Ectodermal cell (in vitro differentiated cells): Measurements from ENCODE around the gene BDKRB2.

ENCODE experiments used
- H3K27ac ChIP-seq: 2 replicates; pipeline ENCODE4 v1.7.0; 2013; ENCODE audit warnings: mild to moderate bottlenecking, low read depth, low read length; ENCODE audit not compliant: insufficient read depth, poor library complexity, severe bottlenecking
- H3K27me3 ChIP-seq: 2 replicates; pipeline ENCODE4 v1.7.0; 2013; ENCODE audit warnings: mild to moderate bottlenecking, low read length; ENCODE audit not compliant: insufficient read depth, control insufficient read depth, poor library complexity, severe bottlenecking
- H3K36me3 ChIP-seq: one replicate; pipeline ENCODE4 v1.7.0; 2013; ENCODE audit warnings: low read length; ENCODE audit not compliant: control insufficient read depth, insufficient read depth
- H3K4me1 ChIP-seq: one replicate; pipeline ENCODE4 v1.7.0; 2013; ENCODE audit warnings: low read length; ENCODE audit not compliant: control insufficient read depth, insufficient read depth
- H3K4me3 ChIP-seq: 2 replicates; pipeline ENCODE4 v1.7.0; 2013; ENCODE audit warnings: low read depth, low read length, control low read depth; ENCODE audit not compliant: insufficient read depth
- H3K9me3 ChIP-seq: 2 replicates; pipeline ENCODE4 v1.7.0; 2013; ENCODE audit warnings: mild to moderate bottlenecking, low read length, moderate library complexity; ENCODE audit not compliant: control insufficient read depth
- WGBS, 2 experiments: methylation state at CpG; one replicate each; pipeline ENCODE4 v1.1.7; 2013; ENCODE audit warnings: missing lambda C conversion rate in 2 of 2; 5-methylcytosine and 5-hydroxymethylcytosine counted together

The BDKRB2 gene

GRCh38 chr14:96212140-96212539, 7.5 kb downstream of the BDKRB2 start:
- H3K4me3 ChIP-seq: no peak overlapping the region
- no peaks in the 10 kb centered on the region for H3K36me3 ChIP-seq
- no peak overlapping the region for H3K27ac ChIP-seq
- H3K9me3 ChIP-seq: no peaks in the 10 kb centered on the region
- no peaks in the 10 kb centered on the region for H3K27me3 ChIP-seq
- H3K4me1 ChIP-seq: no peaks in the 10 kb centered on the region

GRCh38 chr14:96212896-96213295, 8.3 kb downstream of the BDKRB2 start:
- Histone ChIP-seq H3K36me3 (no peaks in the 10 kb centered on the region), H3K4me3 (no peak overlapping the region), H3K27ac (no peak overlapping the region), H3K9me3 (no peaks in the 10 kb centered on the region), H3K27me3 (no peaks in the 10 kb centered on the region), H3K4me1 (no peaks in the 10 kb centered on the region)
- WGBS, 2 experiments: 88 to 94% methylated on average over 4 of the region's 4 CpGs

GRCh38 chr14:96213871-96214465, 9.3 kb downstream of the BDKRB2 start:
- 88 to 91% methylated on average over 10 of the region's 10 CpGs for WGBS, 2 experiments
- H3K27ac ChIP-seq: no peak overlapping the region
- no peaks in the 10 kb centered on the region for H3K27me3 ChIP-seq

GRCh38 chr14:96214793-96215192, 10.2 kb downstream of the BDKRB2 start:
- Histone ChIP-seq H3K36me3 (no peaks in the 10 kb centered on the region), H3K27me3 (no peaks in the 10 kb centered on the region), H3K27ac (no peak overlapping the region), H3K9me3 (no peaks in the 10 kb centered on the region), H3K4me1 (no peaks in the 10 kb centered on the region), H3K4me3 (no peak overlapping the region)
- WGBS, 2 experiments: 81 to 93% methylated on average over 3 to 4 of the region's 4 CpGs

More at GRCh38 chr14:96213871-96214465, 9.3 kb downstream of the BDKRB2 start:
- Histone ChIP-seq H3K9me3 (no peaks in the 10 kb centered on the region), H3K4me1 (no peaks in the 10 kb centered on the region), H3K4me3 (no peak overlapping the region), H3K36me3 (no peaks in the 10 kb centered on the region)

DNA sequence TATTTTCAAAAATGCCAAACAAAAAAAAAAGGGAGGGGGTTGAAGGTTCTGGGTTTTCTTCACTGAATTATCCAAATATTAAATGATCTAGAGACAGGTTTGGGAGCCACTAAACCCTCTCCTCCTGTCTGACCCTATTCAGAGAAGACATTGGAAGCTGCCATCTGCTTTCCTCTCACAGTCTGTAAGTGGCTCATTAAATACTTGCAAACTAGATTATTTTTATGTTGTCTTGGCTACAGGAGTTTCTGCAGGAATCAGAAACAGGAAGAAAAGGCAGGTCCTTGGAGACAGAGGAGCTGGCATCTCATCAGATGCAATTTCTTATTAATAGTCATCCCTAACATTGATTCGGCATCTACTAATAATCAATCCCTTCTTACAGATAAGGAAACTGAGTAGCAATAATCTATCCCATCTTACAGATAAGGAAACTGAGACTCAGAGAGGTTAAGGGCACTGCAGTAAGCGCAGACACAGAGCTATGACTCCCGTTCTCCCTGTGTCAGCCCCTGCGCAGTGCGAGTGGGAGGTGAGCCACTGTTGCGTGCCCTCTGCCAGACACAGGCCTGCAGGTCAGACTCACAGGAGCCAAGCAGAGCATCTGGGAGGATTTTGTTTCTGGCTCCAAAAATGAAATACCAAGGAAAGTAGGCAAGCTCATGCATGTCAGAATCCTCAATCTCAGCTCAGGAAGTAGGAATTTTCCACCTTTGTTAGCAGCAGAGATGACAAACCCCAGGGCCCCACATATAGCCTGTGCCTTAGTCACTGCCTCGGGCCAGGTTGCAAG, 11.0 kb downstream of the BDKRB2 start:
- no peaks in the 10 kb centered on the region for H3K9me3 ChIP-seq
- H3K4me3 ChIP-seq: no peak overlapping the region
- no peaks in the 10 kb centered on the region for H3K4me1 ChIP-seq
- H3K27ac ChIP-seq: no peak overlapping the region
- H3K27me3 ChIP-seq: no peaks in the 10 kb centered on the region
- 92 to 95% methylated on average over 7 of the region's 7 CpGs for WGBS, 2 experiments
- no peaks in the 10 kb centered on the region for H3K36me3 ChIP-seq

GRCh38 chr14:96216627-96217026, 12.0 kb downstream of the BDKRB2 start:
- H3K36me3 ChIP-seq: no peaks in the 10 kb centered on the region
- H3K9me3 ChIP-seq: no peaks in the 10 kb centered on the region
- H3K4me3 ChIP-seq: no peak overlapping the region
- WGBS, 2 experiments: 94 to 100% methylated on average over 1 of the region's 1 CpG
- H3K27ac ChIP-seq: no peak overlapping the region
- H3K27me3 ChIP-seq: no peaks in the 10 kb centered on the region
- H3K4me1 ChIP-seq: no peaks in the 10 kb centered on the region

DNA sequence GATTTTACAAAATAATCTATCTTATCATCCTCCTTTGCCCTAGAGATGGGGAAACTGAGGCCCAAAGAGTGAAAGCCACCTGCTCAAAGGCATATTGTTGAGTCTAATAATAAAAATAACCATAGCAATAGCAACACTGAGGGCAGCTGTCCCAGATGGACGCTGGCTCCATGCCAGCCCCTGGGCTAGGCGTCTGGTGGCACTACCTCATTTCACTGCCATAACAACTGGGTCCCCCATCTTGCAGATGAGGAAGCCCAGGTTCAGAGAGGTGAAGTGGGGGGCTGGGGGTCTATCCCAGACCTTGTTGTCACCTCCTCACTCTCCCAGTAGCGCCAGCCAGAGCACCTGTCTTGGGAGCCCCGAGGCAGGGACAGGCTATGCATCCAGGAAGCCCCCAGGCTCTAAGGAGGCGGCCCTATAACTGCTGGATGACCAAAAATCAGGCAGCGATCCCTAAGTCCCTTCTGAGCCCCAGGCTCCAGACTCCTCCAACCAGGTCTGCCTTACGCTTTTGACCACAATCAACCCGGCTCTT, 12.8 kb downstream of the BDKRB2 start:
- H3K4me3 ChIP-seq: no peak overlapping the region
- no peak overlapping the region for H3K27ac ChIP-seq
- H3K36me3 ChIP-seq: no peaks in the 10 kb centered on the region
- H3K4me1 ChIP-seq: no peaks in the 10 kb centered on the region
- no peaks in the 10 kb centered on the region for H3K27me3 ChIP-seq
- no peaks in the 10 kb centered on the region for H3K9me3 ChIP-seq
- 85 to 88% methylated on average over 8 of the region's 8 CpGs for WGBS, 2 experiments

GRCh38 chr14:96221109-96221650, 16.5 kb downstream of the BDKRB2 start:
- Histone ChIP-seq H3K4me1 (no peaks in the 10 kb centered on the region), H3K36me3 (no peaks in the 10 kb centered on the region), H3K9me3 (no peaks in the 10 kb centered on the region), H3K27ac (no peak overlapping the region), H3K27me3 (no peaks in the 10 kb centered on the region), H3K4me3 (no peak overlapping the region)
- WGBS, 2 experiments: 93% methylated on average over 7 of the region's 7 CpGs

DNA sequence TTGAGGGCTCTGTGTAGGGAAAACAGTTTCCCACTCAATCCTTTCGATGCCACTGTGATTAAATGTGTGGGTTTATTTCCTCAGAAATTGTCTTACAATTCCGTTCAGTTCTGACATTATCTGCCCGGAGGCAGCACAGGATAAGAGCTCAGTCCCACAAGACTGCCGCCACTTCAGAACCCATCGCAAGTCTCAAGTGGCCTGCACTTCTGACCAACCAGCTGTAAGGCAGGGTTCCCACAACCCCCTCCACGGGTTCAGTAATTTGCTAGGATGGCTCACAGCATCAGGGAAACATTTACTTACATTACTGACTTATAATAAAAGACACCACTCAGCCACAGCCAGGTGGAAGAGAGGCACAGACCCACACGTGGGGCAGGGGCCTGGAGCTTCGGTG, 17.2 kb downstream of the BDKRB2 start:
- Histone ChIP-seq H3K36me3 (no peaks in the 10 kb centered on the region), H3K4me1 (no peaks in the 10 kb centered on the region), H3K4me3 (no peak overlapping the region), H3K9me3 (no peaks in the 10 kb centered on the region), H3K27me3 (no peaks in the 10 kb centered on the region), H3K27ac (no peak overlapping the region)
- 96% methylated on average over 8 of the region's 8 CpGs for whole genome bisulfite sequencing, 2 experiments

DNA sequence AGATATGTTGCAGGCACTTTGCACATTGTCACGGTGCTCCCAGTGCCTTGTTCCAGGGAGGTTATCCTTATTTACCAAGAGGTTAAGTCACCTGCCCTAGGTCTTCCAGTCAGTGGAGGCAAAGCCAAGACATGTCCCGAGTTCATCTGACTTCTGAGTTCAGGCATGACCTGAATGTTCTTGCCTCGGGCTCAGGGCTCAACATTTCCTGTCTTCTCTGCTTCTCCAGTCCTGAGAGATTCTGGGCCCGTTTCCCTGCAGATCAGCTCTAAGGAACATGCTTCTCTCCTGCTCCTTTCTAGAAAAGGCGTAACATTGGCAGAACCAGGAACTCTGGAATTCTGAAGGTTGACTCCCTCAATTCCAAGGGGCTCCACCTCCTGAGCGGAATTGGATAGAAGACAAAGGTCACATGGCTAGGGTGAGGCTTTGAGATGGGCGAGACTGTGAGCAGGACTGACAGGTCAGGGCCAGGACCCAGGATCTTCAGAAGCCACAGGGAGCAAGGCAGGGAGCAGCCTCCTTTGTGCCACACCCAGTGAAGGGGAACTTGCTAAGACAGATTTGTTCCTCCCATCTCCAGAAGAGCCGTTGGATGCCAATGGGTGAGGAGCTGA, 19.9 kb downstream of the BDKRB2 start:
- no peak overlapping the region for H3K27ac ChIP-seq
- H3K4me3 ChIP-seq: no peak overlapping the region
- no peaks in the 10 kb centered on the region for H3K9me3 ChIP-seq
- H3K27me3 ChIP-seq: no peaks in the 10 kb centered on the region
- 92 to 95% methylated on average over 8 of the region's 8 CpGs for WGBS, 2 experiments
- no peaks in the 10 kb centered on the region for H3K36me3 ChIP-seq
- no peaks in the 10 kb centered on the region for H3K4me1 ChIP-seq
